Fibroblast of the aortic adventitia (primary cell): ENCODE data around the gene SLC1A1. TPM values are rescaled to one million over a fixed set of nuclear protein-coding genes. Genes with fewer than 3 reads are reported as not detected.

Experiments
- DNase-seq: peaks from one replicate; pipeline ENCODE4 v3.0.0-alpha.2; 2010; ENCODE audit warnings: low read depth
- H3K4me3 ChIP-seq: 2 replicates; pipeline ENCODE4 v1.5.1; 2011; ENCODE audit warnings: low read depth, mild to moderate bottlenecking, control low read depth, low read length, moderate library complexity
- total RNA-seq: library from RNA; depleted of rRNA; stranded (reverse); fragments of >200 nt; gene quantifications from 2 replicates; pipeline ENCODE4 v1.2.3, GENCODE V29; 2012; ENCODE audit warnings: low replicate concordance
- TF ChIP-seq, protein P1 (sequence below): IDR thresholded peaks from 2 replicates; pipeline ENCODE4 v1.5.1; 2011; ENCODE audit warnings: mild to moderate bottlenecking, low read length, control low read depth, inconsistent platforms; ENCODE audit not compliant: insufficient read depth

SLC1A1 gene
- total RNA-seq = 9.6 and 41.7 TPM in 2 replicates

DNA sequence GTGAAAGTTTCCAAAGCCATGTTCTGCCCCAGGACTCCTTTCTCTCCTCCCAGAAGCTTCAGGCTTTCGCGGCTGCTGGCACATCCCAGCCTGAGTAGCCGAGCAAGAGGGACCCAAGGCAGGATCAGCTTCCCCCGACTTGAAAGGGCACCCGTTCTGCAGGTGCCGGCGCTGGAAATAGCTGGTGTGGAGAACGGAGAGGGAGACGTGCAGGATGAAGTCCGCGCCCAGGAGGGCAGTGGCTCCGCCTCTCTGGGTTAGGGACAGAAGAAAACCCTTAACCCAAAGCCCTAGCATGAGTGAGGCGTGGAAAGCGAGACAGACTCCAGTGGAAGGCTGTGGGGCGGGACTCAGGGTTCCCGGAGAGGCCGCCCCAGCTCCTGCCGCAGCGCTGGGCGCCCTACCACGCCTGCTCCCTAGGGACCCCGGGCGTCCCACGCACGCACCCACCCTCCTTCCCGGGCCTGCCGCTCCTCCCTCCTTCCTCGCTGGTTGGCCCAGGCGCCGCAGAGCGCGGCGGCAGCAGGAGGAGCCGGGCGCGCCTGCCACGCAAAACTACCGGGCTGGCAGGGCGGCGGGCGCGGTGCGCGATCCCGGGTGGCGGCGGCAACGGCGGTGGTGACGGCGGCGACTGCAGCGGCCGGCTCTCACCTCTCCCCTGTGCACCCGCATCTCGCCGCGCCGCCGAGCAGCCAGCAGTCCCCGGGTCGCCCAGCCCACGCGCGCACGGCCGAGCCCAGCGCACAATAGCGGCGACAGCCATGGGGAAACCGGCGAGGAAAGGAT is at the start of gene SLC1A1:
Gene SLC1A1 (plus strand): TSS at position 550 of the 786 bp plus-strand sequence. CDS start 212 bp downstream, at position 762.
- peak within 1 kb of the TSS; percentile 85 for H3K4me3 ChIP-seq
- TF ChIP-seq, protein P1, sequence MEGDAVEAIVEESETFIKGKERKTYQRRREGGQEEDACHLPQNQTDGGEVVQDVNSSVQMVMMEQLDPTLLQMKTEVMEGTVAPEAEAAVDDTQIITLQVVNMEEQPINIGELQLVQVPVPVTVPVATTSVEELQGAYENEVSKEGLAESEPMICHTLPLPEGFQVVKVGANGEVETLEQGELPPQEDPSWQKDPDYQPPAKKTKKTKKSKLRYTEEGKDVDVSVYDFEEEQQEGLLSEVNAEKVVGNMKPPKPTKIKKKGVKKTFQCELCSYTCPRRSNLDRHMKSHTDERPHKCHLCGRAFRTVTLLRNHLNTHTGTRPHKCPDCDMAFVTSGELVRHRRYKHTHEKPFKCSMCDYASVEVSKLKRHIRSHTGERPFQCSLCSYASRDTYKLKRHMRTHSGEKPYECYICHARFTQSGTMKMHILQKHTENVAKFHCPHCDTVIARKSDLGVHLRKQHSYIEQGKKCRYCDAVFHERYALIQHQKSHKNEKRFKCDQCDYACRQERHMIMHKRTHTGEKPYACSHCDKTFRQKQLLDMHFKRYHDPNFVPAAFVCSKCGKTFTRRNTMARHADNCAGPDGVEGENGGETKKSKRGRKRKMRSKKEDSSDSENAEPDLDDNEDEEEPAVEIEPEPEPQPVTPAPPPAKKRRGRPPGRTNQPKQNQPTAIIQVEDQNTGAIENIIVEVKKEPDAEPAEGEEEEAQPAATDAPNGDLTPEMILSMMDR = no peak
- DNase-seq = peak; percentile 81

DNA sequence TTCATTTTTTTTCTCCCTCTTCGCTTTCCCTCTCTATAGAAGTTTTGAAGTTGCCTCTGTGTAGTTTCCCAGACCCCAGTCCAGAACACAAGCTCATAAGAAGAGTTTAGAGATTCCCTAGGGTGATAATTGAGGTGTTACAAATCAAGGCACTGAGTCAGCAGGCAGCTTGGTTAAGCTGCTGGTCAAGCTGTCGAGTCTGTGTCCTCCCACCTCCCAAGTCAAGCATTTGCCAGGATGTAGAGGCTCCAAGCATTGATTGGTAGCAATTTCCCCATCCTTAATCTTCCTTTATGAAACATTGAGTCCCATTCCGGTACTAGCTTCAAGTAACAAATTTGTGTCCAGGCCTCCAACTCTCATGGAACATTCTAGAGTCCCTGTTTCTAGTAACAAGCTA is 47.5 kb upstream of the SLC1A1 start:
- DNase-seq = no peak
- TF ChIP-seq, protein P1 = no peak
- no peak overlapping the region for H3K4me3 ChIP-seq

DNA sequence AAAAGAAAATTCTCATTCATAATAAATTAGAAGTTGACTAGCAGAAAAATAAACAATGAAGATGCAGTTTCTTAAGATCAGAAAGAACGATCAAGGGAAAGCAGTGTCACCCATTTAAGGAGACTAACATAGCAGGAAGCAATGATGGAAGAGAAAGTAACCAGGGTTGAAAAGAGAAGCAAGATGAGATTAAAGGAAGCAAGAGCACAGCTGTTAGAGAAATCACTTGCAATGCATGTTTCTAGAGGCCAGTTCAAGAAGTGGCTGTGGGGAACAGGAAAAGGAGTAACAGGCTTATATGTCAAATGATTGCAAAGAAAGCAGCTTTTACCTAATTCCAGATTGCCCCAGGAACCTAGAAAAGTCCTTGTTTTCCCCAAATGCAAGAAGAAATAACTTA is 46.8 kb upstream of the SLC1A1 start:
- H3K4me3 ChIP-seq = no peak overlapping the region
- TF ChIP-seq, protein P1 = no peak
- no peak for DNase-seq

DNA sequence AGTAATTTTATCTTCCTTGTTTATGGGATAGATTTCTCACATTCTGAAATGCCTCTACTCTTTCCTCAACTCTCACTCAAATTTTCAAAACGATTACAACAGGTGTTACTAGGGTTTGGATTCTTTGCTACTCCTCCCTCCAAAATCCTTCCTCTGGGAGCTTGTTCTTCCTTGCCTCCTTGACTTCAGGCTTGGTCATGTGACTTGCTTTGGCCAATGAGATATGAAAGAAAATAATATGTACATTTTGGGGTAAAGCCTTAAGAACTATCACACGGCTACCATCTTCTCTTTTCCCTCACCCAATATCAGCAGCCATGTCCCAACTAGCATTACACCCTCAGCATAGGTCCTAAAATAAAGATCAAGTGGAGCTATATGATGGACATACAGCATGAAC is 28.8 kb upstream of the SLC1A1 start:
- TF ChIP-seq, protein P1 = no peak
- no peak overlapping the region for H3K4me3 ChIP-seq
- no peak for DNase-seq

DNA sequence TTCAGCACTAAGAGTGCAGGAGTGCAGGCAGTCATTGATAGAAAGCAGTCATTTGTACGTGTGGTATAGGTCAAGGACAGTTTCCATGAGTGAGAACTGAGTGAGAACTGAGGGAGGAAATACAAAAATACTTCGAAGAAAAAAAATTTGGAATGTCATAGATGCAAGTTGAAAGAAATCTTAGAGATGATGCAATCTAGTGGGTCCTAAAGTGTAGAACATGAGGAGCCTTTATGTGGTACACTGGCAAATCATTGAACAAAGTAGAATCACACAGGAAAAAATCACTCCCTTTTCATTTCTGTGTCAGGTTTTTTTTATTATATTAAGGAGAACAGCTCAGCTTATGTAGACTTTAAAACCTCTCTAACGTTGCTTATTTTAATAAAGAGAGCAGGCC is 26.4 kb upstream of the SLC1A1 start:
- peak; percentile 19 for DNase-seq
- TF ChIP-seq, protein P1 = no peak
- no peak overlapping the region for H3K4me3 ChIP-seq

DNA sequence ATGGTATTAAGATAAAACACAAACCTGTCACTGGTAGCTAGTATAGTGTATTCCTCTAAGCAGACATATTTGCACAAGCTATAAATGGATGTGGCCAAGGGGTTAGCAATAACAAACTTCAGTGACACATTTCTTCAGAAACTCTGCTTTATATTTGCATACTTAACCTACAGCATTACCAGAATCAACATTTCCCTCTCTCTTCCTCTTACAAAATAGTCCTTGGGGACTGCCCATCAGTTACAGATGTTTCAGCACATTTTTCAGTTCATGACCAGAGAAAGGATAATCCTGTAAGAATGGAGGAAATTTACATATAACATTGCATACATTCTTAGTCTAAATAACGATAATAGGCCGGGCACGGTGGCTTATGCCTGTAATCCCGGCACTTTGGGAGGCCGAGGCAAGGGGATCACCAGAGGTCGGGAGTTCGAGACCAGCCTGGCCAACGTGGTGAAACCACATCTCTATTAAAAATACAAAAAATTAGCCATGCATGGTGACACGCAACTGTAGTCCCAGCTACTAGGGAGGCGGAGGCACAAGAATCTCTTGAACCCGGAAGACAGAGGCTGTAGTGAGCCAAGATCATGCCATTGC is 25.3 kb upstream of the SLC1A1 start:
- no peak for DNase-seq
- no peak overlapping the region for H3K4me3 ChIP-seq
- TF ChIP-seq, protein P1 = no peak
